Small intestine (tissue), 7 donors: ENCODE results near the gene TBC1D4. TPM values are rescaled to one million over a fixed set of nuclear protein-coding genes. Genes with fewer than 3 reads are reported as not detected.
"Not testable (repeated sequence)": the region's sequence is repeated elsewhere in the genome, so short reads cannot be mapped to it uniquely, and the experiment has no call there.

ENCODE experiments used
- DNase-seq, 2 donors: peaks; one replicate each; pipeline versions ENCODE4 v3.0.0 to v3.0.0-alpha.2; 2013
- FAIRE-seq: peaks from 2 replicates; lab custom pipeline; 2012; peaks lifted over from hg19 to GRCh38; lab: Jason Lieb, UNC
- H3K27ac ChIP-seq, 3 donors: one replicate each; pipeline ENCODE4 v1.5.1; 2013; ENCODE audit warnings: low read length in 2 of 3, mild to moderate bottlenecking in 2 of 3, control low read depth in 1 of 3, inconsistent platforms in 1 of 3, low read depth in 1 of 3, moderate library complexity in 1 of 3
- H3K27me3 ChIP-seq, 3 donors: one replicate each; pipeline ENCODE4 v1.6.1; 2013; ENCODE audit warnings: low read length in 3 of 3, inconsistent platforms in 1 of 3; ENCODE audit not compliant: control insufficient read depth in 3 of 3, insufficient read depth in 3 of 3
- H3K36me3 ChIP-seq, 3 donors: one replicate each; pipeline ENCODE4 v1.6.1; 2013; ENCODE audit warnings: low read length in 3 of 3, inconsistent platforms in 1 of 3, low read depth in 1 of 3, mild to moderate bottlenecking in 1 of 3, moderate library complexity in 1 of 3; ENCODE audit not compliant: control insufficient read depth in 3 of 3, insufficient read depth in 2 of 3
- H3K4me1 ChIP-seq, 3 donors: one replicate each; pipeline ENCODE4 v1.6.1; 2013; ENCODE audit warnings: low read length in 2 of 3, inconsistent platforms in 1 of 3, low read depth in 1 of 3, mild to moderate bottlenecking in 1 of 3, moderate library complexity in 1 of 3; ENCODE audit not compliant: control insufficient read depth in 3 of 3, insufficient read depth in 2 of 3
- H3K4me3 ChIP-seq, 3 donors: one replicate each; pipeline ENCODE4 v1.5.1; 2013; ENCODE audit warnings: low read length in 3 of 3, control low read depth in 1 of 3, inconsistent platforms in 1 of 3, low read depth in 1 of 3, mild to moderate bottlenecking in 1 of 3, moderate library complexity in 1 of 3
- H3K9me3 ChIP-seq, 2 donors: one replicate each; pipeline ENCODE4 v1.6.1; 2013; ENCODE audit warnings: low read depth in 1 of 2, low read length in 1 of 2; ENCODE audit not compliant: control insufficient read depth in 2 of 2, insufficient read depth in 1 of 2
- WGBS, 3 donors: extraction: QIAGEN DNeasy Blood & Tissue Kit; methylation state at CpG; one replicate each; pipeline ENCODE4 v1.1.7; 2013; 5-methylcytosine and 5-hydroxymethylcytosine counted together
- polyA plus RNA-seq, 4 donors: library from polyadenylated mRNA; stranded (reverse) in 3 of 4; unstranded in 1 of 4; fragments of 200-250 nt in 3 of 4; fragments of 120-200 nt in 1 of 4; gene quantifications; one replicate each; pipeline versions ENCODE4 v1.2.1 to v1.2.3, GENCODE V29; 2013
- donor health status: healthy with polysubstance abuse.
- donor health status: control.
- donor health status: control.
- donor health status: Bipolar disorder and iron deficiency.
- donor health status: healthy.

TBC1D4 gene
- polyA plus RNA-seq, 4 donors, result 2.4 to 8.1 (median 5.3) TPM

GRCh38 chr13:75273695-75274094, 208.3 kb downstream of the TBC1D4 start:
- not testable (repeated sequence) for H3K4me3 ChIP-seq
- 90 to 96% (median 95%) methylated on average over 4 of the region's 4 CpGs for WGBS, 3 donors

GRCh38 chr13:75271846-75272245, 210.1 kb downstream of the TBC1D4 start:
- Histone ChIP-seq H3K27me3 (no peaks in the 10 kb centered on the region), H3K9me3 (peaks cover 0 to 3% of the 10 kb centered on the region in 2 donors), H3K4me3 (no peak overlapping the region), H3K4me1 (no peaks in the 10 kb centered on the region), H3K36me3 (no peaks in the 10 kb centered on the region), H3K27ac (no peak overlapping the region)
- 92 to 95% (median 95%) methylated on average over 1 of the region's 1 CpG for WGBS, 3 donors
- no peak for DNase-seq
- no peak for FAIRE-seq

More at GRCh38 chr13:75273695-75274094, 208.3 kb downstream of the TBC1D4 start:
- not testable (repeated sequence) for H3K27ac ChIP-seq, H3K36me3 ChIP-seq, H3K4me1 ChIP-seq, FAIRE-seq, H3K9me3 ChIP-seq, DNase-seq, H3K27me3 ChIP-seq

DNA sequence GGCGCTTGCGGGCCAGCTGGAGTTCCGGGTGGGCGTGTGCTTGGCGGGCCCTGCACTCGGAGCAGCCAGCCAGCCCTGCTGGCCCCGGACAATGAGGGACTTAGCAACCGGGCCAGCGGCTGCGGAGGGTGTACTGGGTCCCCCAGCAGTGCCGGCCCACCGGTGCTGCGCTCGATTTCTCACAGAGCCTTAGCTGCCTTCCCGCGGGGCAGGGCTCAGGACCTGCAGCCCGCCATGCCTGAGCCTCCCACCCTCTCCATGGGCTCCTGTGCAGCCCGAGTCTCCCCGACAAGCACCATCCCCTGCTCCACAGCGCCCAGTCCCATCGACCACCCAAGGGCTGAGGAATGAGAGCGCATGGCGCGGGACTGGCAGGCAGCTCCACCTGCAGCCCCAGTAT, 213.5 kb downstream of the TBC1D4 start:
- DNase-seq, H3K27ac ChIP-seq, FAIRE-seq, H3K27me3 ChIP-seq, H3K4me1 ChIP-seq, H3K36me3 ChIP-seq, H3K4me3 ChIP-seq, H3K9me3 ChIP-seq: not testable (repeated sequence)
- 94 to 97% (median 95%) methylated on average over 18 to 24 of the region's 24 CpGs for WGBS, 3 donors

DNA sequence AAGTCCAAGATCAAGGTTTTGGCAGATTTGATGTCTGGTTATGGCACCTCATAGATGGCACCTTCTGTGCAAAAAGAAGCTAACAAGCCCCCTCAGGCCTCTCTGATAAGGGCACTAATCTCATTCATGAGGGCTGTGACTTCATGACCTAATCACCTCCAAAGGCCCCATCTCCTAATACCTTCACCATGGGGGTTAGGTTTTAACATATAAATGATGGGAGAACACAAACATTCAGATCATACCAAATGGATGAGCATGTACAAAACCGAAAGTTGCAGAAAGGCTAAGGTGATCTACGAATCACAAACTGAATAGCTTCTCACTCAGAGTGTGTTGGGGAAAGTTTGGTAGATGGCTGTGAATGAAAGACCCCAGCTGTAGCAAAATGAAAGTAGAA, 217.4 kb downstream of the TBC1D4 start:
- no peak overlapping the region for H3K4me3 ChIP-seq
- H3K27me3 ChIP-seq, result no peaks in the 10 kb centered on the region
- FAIRE-seq (no peak), DNase-seq (no peak)
- no peaks in the 10 kb centered on the region for H3K4me1 ChIP-seq
- 80 to 97% (median 88%) methylated on average over 2 of the region's 2 CpGs for WGBS, 3 donors
- H3K36me3 ChIP-seq, result no peaks in the 10 kb centered on the region
- no peak overlapping the region for H3K27ac ChIP-seq
- no peaks in the 10 kb centered on the region for H3K9me3 ChIP-seq

DNA sequence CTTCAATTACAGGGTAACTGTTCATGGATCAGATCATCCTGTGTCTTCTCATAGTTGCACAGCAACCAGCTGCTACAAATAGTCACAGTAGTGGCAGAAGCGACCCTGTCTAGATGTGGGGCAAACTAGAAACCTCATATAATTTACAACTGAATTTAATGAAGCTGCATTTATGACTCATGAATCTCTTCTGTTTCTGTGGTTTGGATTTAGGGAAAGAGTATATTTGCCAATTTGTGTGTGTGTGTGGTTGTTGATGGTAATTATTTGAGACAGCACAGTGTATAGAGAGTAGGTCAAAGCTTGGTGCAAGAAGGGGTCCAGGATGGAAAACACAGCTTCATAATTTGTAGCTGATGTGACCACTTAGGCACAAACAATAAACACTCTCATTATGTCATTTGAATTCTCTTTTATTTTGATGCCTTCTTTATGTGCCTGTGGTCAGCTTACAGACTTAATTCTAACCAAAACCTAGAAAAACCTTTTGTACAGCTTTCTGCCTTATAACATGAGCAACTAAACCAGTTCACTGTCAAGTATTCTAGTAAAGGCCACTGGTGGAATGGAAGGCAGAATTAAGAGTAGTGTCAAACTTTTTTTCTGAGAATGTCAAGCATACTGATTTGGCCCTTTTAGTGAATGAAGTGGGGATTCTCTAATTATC, 218.1 kb downstream of the TBC1D4 start:
- DNase-seq (no peak), FAIRE-seq (no peak)
- Histone ChIP-seq H3K27me3 (no peaks in the 10 kb centered on the region), H3K4me3 (no peak overlapping the region), H3K4me1 (no peaks in the 10 kb centered on the region), H3K36me3 (no peaks in the 10 kb centered on the region), H3K27ac (no peak overlapping the region), H3K9me3 (no peaks in the 10 kb centered on the region)
- WGBS, 3 donors, result 6 to 77% (median 52%) methylated on average over 1 of the region's 1 CpG

DNA sequence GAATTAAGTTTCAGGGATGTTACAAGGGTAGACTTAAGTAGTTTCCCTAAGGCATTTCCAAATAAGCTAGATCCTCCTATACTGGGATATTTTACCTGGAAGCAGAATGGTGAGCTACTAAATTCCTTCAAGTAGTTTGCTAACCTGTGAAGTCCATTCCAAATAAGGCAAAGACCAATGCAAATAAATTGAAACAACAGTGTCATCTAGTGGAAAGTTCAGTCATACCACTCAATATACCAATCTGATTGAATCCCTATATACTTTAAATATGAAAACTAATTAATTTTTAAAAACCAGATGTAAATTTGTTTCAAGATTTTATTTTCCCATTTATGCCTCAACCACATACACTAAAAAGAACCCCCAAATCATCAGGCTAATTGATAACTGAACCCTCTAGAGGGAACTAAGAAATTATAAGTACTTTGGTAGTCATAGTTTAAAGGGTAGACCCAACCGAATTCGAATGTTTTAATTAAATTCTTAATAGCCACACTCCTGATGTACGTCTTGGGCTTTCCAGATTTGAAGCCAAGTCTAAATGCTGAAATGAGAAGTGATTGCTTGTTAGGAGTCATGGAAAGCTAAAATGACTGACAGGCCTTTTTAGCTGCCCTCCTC, 223.7 kb downstream of the TBC1D4 start:
- 81 to 88% (median 86%) methylated on average over 3 of the region's 3 CpGs for WGBS, 3 donors
- Histone ChIP-seq H3K9me3 (no peaks in the 10 kb centered on the region), H3K4me3 (no peak overlapping the region), H3K4me1 (no peaks in the 10 kb centered on the region), H3K27me3 (no peaks in the 10 kb centered on the region), H3K36me3 (no peaks in the 10 kb centered on the region), H3K27ac (no peak overlapping the region)
- peak; percentile 35 to 52 for DNase-seq
- FAIRE-seq, result no peak

DNA sequence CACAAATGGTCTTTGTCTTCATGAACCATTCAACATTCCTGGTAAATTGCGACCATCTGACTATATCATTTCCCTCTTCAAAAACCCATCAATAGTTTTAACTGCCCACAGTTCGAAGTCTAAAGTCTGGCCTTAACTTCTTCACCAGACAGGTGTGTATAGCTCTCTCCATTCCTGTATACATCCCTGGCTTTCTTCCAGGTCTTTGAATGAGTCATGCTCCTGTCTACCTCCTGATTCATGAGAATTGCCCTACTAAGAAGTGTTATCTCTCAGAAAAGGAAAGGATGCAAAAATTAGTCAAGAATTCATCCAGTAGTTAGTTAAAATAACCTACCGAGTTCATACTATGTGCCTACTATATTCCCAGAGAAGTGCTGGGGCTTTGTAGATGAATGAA, 225.0 kb downstream of the TBC1D4 start:
- Histone ChIP-seq H3K27ac (no peak overlapping the region), H3K4me3 (no peak overlapping the region), H3K9me3 (no peaks in the 10 kb centered on the region), H3K27me3 (no peaks in the 10 kb centered on the region), H3K4me1 (no peaks in the 10 kb centered on the region), H3K36me3 (no peaks in the 10 kb centered on the region)
- DNase-seq, result peak; percentile 86 to 93
- no peak for FAIRE-seq
- 17 to 61% (median 31%) methylated on average over 3 of the region's 3 CpGs for WGBS, 3 donors

DNA sequence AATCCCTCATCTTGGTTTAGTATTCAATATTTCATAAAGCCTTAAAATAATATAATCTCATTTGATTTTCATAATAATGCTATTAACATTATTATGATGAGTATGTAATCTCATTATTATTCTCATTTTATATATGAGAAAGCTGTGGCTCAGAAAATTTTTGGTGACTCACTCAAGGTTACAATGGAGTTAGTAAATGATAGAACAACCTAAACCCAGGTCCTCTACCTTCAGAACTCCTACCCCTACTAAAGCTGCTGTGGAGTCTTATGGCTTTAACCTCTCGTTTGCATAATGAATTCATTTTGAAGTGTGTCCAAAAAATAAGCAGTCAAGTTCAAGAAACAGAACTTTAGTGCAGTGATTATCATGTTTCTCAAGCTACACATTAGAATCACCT, 226.3 kb downstream of the TBC1D4 start:
- Histone ChIP-seq H3K9me3 (no peaks in the 10 kb centered on the region), H3K27ac (no peak overlapping the region), H3K27me3 (no peaks in the 10 kb centered on the region), H3K36me3 (no peaks in the 10 kb centered on the region), H3K4me1 (no peaks in the 10 kb centered on the region), H3K4me3 (no peak overlapping the region)
- DNase-seq, result no peak
- no peak for FAIRE-seq
- WGBS, 3 donors, result 40 to 54% (median 51%) methylated on average over 1 of the region's 1 CpG
